GM19468 (cell line): Measurements from ENCODE around the gene TOM1L2.

Source experiments
- ATAC-seq: cut with Tn5 transposase; IDR thresholded peaks from one replicate; pipeline ENCODE4 v1.9.1; 2021; ENCODE audit warnings: mild to moderate bottlenecking, moderate library complexity, moderate number of reproducible peaks; ENCODE audit not compliant: unreplicated experiment; ENCODE audit errors: extremely low read depth

Gene TOM1L2

DNA sequence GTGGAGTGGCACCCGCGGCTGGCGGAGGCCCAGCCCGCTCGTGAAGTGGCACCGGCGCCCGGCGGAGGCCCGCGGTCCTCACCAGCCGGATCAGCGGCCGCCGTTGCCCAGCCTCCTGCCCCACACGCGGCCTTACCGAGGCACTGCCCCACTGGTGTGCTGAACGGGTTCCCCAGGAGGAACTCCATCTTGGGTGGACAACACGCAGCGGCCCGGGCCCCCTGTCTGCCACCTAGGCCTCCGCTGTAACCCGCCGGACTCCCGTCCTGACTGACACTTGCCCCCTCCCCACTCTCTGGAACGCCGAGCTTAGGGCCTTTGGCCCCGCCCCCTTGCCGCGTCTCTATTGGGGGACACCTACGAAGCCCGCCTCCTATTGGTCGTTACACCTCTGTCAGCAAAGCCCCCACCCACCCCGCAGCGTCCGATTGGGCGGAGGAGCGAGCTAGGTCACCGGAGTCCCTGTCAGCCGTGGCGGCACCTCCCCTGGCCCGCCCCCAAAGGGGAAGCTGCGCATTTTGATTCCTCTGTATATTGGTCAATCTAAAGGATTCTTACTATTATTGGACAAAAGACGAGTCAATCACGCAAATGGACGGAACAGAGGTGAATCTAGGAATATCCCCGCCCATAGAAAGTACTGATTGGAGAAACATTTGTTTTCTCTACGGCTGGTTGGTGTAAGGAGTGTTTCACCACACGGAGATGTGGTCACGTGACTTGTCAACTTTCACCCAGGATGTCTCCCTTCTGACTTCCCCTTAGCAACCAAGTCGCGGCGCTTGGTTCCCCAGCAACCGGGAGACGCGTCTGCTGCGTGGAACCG is at the start of gene TOM1L2, which contains the start of gene DRC3:
Gene TOM1L2, minus strand, starts transcription at position 275 of the 826 bp plus-strand sequence. Its CDS starts 87 bp downstream, at position 188.
Gene DRC3, plus strand, starts transcription at position 737 of the 826 bp plus-strand sequence. CDS start 4,737 bp downstream, outside the sequence.
- ATAC-seq, result peak; percentile 92

GRCh38 chr17:18021372-18021771 is 49.2 kb upstream of the TOM1L2 start:
- no peak for ATAC-seq

DNA sequence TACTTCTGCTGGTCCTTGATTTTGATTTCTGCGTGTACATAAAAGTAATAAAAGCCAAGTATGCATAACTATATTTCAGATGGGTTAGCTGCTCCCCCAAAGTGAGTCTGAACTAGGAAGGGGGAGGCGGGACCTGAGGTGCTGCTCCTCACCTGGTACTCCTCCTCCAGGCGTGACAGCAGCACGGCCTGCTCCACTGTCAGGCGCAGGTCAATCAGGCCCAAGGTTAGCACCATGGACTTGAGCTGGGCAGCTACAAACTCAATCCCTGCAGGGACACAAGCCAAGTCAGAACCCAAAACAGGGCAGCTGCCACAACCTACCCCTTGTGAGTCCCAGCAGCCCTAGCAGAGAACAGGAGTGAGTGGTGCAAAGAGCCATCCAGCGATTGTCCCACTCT is 48.8 kb upstream of the TOM1L2 start:
- no peak for ATAC-seq

DNA sequence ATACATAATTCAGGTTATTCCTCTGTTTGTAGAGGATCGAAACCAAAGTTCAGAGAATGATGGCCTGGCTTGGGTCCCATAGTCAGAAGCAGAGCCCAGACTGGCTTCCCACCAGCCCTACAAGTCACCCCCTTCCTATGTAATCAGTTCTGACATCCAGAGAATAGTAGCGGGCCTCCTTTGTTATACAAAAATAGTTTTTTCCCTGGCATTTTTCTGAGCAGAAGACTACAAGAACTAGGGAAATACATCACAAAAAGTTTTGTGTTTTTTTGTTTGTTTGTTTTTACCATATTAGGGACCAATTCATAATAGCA is 47.6 kb upstream of the TOM1L2 start:
- ATAC-seq, result no peak

DNA sequence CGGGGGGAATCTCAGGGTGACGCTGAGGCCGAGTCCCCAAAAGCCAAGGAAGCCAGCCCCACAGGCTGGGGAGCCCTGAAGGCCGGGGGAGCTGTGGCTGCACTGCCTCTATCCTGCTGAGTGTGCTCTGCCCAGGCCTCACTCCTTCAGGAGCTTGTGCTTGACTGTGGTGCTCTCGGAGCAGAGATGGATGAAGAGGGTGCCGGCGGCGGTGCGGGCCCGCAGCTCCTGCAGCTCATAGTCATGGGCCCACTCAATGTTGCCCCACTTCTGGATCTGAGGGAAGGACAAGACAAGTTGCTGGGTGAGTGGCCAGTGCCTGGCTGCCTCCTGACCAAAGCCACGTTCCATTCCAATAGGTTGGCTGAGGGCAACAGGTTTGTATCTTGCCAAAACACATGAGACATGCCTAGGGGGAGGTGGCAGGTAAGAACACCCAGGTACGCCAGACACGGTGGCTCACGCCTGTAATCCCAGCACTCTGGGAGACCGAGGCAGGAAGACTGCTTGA is 46.3 kb upstream of the TOM1L2 start:
- ATAC-seq, result no peak

DNA sequence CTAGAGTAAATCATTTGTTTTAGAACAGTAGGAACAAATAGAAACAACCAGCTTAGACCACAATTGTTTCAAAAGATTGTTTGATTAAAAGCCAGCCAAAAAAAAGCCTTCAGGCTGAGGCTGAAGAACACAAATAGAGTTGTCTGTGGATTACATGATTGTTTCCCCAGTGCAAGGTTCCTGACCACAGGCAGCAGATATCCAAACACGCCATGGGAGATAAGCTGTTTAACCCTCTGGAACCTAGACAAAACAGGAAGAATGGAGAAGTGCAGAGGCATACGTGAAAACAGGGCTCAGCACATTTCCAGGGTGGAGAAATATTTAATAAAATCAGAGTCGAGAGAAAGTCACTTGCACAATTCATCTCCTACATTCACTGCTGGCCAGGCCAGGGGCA is 45.8 kb upstream of the TOM1L2 start:
- ATAC-seq, result no peak

DNA sequence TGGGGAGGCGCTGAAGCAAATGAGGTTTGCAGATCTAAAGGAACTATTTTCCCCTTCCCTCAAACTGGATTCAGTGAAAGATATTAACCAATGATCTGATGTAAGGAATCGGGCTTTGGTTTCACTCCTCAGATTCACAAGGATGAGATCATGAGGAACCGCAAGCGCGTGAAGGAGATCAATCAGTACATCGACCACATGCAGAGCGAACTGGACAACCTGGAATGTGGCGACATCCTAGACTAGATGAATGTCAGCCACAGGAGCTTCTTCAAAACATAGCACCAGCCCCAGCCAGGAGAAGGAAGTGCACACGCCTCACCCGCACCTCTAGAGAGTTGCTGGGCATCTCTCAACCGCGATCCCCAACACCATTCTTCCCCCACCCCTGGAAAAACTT is 44.2 kb upstream of the TOM1L2 start:
- no peak for ATAC-seq

DNA sequence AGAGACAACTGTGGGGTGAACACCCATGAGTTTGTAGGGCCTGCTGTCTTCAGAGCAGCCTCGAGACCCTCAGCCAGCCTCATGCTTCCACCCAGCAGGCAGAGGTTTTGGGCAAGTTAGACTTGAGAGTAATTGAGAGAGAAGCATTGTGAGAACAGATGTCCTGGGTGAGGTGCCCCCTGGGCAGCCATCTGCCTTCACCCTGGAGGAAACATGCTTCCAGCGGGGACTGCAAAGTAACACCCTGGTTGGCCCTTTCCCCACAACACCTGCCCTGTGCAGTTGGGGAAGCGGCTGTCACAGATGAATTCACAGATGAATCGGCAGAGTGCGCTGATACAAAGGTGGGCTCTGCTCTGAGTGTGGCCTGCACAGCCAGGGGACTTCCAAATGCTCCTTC is 43.4 kb upstream of the TOM1L2 start:
- ATAC-seq, result no peak

- no peak for ATAC-seq
Observed at GRCh38 chr17:18014006-18014405, 41.8 kb upstream of the TOM1L2 start.

DNA sequence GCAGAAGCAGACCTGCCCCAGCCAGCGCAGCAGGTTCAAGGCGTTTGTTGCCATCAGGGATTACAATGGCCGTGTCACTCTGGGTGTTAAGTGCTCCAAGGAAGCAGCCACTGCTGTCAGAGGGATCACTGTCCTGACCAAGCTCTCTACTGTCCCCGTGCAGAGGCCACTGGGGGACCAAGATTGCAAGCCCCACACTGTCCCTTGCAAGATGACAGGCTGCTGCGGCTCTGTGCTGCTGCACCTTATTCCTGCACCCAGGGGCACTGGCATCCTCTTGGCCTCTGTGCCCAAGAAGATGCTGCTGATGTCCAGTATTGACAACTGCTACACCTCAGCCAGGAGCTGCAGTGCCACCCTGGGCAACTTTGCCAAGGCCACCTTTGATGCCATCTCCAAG is 39.1 kb upstream of the TOM1L2 start:
- no peak for ATAC-seq

DNA sequence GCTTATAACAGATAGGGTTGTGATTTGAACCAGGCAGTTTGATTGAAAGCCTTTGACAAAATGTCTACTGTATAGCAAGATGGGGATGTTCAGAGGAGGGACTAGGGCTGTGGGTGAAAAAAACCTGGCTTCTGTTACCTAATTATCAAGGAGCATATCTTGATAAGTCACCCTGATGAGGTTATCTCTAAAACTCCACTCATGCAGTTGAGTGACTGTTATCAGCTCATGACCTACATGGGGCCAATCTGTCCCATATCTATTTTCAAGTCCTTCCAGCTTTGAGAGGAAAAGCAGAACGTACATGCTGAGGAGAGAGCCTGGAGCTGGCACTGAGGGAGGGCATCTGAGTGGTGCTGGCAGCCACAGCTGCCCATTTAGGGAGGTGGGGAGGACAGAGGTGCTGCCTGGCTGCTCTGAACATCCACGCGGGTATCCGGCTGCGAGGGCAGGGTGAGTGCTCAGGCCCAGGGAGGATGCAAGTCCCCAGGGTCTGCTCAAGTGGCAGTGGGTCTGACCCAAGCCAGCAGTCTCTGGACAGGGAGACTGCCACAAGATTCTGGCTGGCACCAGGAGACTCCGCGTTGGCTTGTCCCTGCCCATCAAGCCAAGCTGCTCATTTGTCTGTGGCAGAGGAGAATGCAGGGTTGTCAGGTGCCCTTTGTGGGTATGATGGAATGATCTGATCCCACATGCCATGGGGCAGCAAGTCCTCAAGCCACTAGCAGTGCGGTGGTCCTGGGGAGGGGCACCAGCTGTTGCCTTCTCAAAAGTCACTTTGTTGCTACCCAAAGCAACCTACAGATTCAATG is 37.6 kb upstream of the TOM1L2 start:
- ATAC-seq, result no peak

- ATAC-seq, result no peak
Observed at GRCh38 chr17:18008496-18009268, 36.5 kb upstream of the TOM1L2 start.

DNA sequence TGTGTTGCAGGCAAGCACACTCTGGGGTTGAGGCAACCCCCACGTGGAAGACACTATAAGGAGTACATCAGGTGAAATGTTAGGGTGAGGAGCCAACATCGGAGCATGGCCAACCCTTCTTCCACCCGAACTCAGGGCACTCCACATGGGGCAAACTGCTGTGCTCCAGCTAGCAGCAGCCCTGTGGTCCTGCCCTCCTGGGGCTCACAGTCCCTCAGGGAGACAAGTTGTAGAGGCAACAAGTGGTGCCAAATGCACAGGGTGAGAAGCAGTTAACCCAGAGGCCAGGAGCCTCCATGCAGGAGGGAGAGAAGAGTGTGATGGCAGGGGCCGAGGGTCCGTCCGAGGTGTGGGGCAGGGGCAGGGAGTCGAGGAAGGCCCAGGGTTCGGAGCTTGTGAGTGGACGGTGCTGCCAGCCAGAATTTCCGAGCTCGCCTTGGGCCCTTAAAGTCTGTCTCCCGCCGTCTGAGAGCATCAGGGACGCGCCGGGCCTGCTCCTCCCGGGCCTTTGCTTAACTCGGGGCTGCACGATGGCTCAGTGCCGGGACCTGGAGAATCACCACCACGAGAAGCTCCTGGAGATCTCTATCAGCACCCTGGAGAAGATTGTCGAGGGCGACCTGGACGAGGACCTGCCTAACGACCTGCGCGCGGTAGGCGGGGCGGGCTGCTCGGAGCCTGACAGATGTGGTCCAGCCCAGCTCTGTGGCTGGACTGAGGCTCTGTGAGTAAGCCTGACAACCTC is 34.5 kb upstream of the TOM1L2 start:
- ATAC-seq, result no peak

DNA sequence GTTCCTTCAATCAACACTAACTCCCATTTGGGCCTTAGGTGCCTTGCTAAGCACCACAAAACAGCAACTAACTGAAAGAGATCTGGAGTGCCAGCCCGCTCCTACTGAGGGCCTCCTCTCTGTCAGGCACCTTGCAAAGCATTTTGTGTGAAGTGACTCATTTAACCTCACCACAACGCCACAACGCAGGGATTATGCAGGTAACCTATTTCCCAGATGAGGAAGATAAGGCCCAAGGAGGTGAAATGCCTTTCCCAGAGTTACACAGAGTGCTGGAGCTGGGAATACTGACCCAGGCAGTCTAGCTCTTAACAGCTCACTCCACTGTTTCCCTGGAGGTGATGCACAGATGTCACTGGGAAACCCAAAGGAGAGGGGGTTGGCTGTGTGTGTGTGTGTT is 33.3 kb upstream of the TOM1L2 start:
- ATAC-seq, result no peak

DNA sequence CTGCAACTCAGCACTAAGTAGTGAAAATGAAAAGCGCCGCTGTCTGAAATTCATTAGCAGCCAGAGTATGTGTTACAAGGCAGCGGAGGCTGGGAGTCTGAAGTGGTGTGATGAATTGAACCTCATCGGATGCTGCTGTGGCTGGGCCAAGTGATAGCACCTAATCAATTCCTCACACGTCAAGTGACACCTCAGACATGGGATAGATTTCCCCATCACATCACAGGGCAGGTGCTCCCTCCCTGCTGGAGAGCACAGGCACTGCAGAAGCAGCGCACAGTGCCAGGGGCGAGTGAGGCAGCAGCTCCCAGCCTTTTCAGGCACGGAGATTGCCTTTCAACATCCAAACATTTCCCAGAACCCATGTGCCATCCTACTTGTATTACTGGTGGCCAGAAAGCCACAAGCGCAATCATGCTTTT is 32.7 kb upstream of the TOM1L2 start:
- no peak for ATAC-seq

- no peak for ATAC-seq
Observed at GRCh38 chr17:18004345-18004744, 32.1 kb upstream of the TOM1L2 start.

DNA sequence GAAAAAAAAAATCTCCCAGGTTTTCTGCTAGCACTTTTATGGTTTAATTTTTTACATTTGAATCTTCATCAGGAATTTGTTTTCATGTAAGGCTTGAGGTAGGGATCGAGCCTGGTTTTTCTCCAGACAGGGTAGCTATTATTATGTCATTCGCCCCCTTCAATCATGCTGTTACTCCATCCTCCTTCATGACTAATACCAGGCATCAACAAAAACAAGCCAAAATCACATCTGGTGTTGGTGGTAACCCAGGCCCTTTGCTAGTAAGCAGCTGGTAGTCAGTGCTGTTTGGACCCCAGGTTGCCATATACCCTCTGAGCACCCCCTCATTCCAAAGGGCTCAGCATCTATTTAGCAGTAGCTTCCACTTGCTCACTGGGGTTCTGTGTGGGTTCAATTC is 30.0 kb upstream of the TOM1L2 start:
- ATAC-seq, result no peak

GRCh38 chr17:18000030-18000408 is 27.8 kb upstream of the TOM1L2 start:
- no peak for ATAC-seq

- no peak for ATAC-seq
Observed at GRCh38 chr17:17999364-18000029, 27.3 kb upstream of the TOM1L2 start.
